SK-N-MC (cell line): ENCODE results near the gene CACNB2.

Source experiments
- FOXP2 ChIP-seq: optimal IDR thresholded peaks from 2 replicates; pipeline ENCODE3; 2011; ENCODE audit warnings: mild to moderate bottlenecking, moderate library complexity; ENCODE audit not compliant: insufficient read depth; ENCODE audit errors: extremely low read length, control extremely low read depth
- POLR2AphosphoS5 ChIP-seq: IDR thresholded peaks from 2 replicates; pipeline ENCODE4 v1.6.1; 2012; ENCODE audit warnings: mild to moderate bottlenecking, low read depth, low read length, borderline replicate concordance

GRCh38 chr10:18204039-18204835 lies 64.0 kb downstream of the CACNB2 start:
- TF ChIP-seq FOXP2 = no peak
- no peak for TF ChIP-seq POLR2AphosphoS5
